ENCODE measurements around the gene KSR1.
A peak's percentile ranks its signal among the peaks of the same experiment; 100 is the strongest.

The KSR1 gene

GRCh38 chr17:27473748-27474609, 17.7 kb downstream of the KSR1 start:
- H3K9me3 ChIP-seq (ENCODE audit: control insufficient read depth, low read length), result no peaks in the 10 kb centered on the region
- peak overlapping the region; percentile 71 for H3K27ac ChIP-seq (ENCODE audit: low read depth, low read length, severe bottlenecking)
- no peaks in the 10 kb centered on the region for H3K36me3 ChIP-seq (ENCODE audit: control insufficient read depth, insufficient read depth, low read length)
- no peak overlapping the region for H3K4me3 ChIP-seq (ENCODE audit: extremely low read depth, insufficient read depth, low read length, poor library complexity, severe bottlenecking)
- H3K4me1 ChIP-seq (ENCODE audit: control insufficient read depth, insufficient read depth, low read length, poor library complexity, severe bottlenecking), result peaks cover 45% of the 10 kb centered on the region
- 58 to 65% methylated on average over 4 to 5 of the region's 8 CpGs for WGBS, 2 experiments (ENCODE audit: insufficient coverage in 2 of 2)

- Histone ChIP-seq H3K36me3 (ENCODE audit: control insufficient read depth, insufficient read depth, low read length) (no peaks in the 10 kb centered on the region), H3K4me1 (ENCODE audit: control insufficient read depth, insufficient read depth, low read length, poor library complexity, severe bottlenecking) (peaks cover 40% of the 10 kb centered on the region), H3K9me3 (ENCODE audit: control insufficient read depth, low read length) (no peaks in the 10 kb centered on the region), H3K27ac (ENCODE audit: low read depth, low read length, severe bottlenecking) (no peak overlapping the region), H3K4me3 (ENCODE audit: extremely low read depth, insufficient read depth, low read length, poor library complexity, severe bottlenecking) (no peak overlapping the region)
- WGBS, 2 experiments (ENCODE audit: insufficient coverage in 2 of 2), result 89 to 94% methylated on average over 8 to 9 of the region's 10 CpGs
Measured at GRCh38 chr17:27475070-27475673, 18.9 kb downstream of the KSR1 start.

GRCh38 chr17:27475981-27476895, 20.0 kb downstream of the KSR1 start:
- H3K4me3 ChIP-seq (ENCODE audit: extremely low read depth, insufficient read depth, low read length, poor library complexity, severe bottlenecking), result no peak overlapping the region
- no peaks in the 10 kb centered on the region for H3K36me3 ChIP-seq (ENCODE audit: control insufficient read depth, insufficient read depth, low read length)
- 88 to 89% methylated on average over 13 of the region's 14 CpGs for WGBS, 2 experiments (ENCODE audit: insufficient coverage in 2 of 2)
- peaks cover 43% of the 10 kb centered on the region for H3K4me1 ChIP-seq (ENCODE audit: control insufficient read depth, insufficient read depth, low read length, poor library complexity, severe bottlenecking)
- H3K9me3 ChIP-seq (ENCODE audit: control insufficient read depth, low read length), result no peaks in the 10 kb centered on the region
- no peak overlapping the region for H3K27ac ChIP-seq (ENCODE audit: low read depth, low read length, severe bottlenecking)

- 83% methylated on average over 7 of the region's 9 CpGs for WGBS, 2 experiments (ENCODE audit: insufficient coverage in 2 of 2)
- H3K9me3 ChIP-seq (ENCODE audit: control insufficient read depth, low read length), result no peaks in the 10 kb centered on the region
- H3K4me3 ChIP-seq (ENCODE audit: extremely low read depth, insufficient read depth, low read length, poor library complexity, severe bottlenecking), result no peak overlapping the region
- H3K27ac ChIP-seq (ENCODE audit: low read depth, low read length, severe bottlenecking), result no peak overlapping the region
- peaks cover 39% of the 10 kb centered on the region for H3K4me1 ChIP-seq (ENCODE audit: control insufficient read depth, insufficient read depth, low read length, poor library complexity, severe bottlenecking)
- no peaks in the 10 kb centered on the region for H3K36me3 ChIP-seq (ENCODE audit: control insufficient read depth, insufficient read depth, low read length)
Measured at GRCh38 chr17:27477050-27477888, 21.0 kb downstream of the KSR1 start.

GRCh38 chr17:27477971-27478684, 21.9 kb downstream of the KSR1 start:
- no peaks in the 10 kb centered on the region for H3K9me3 ChIP-seq (ENCODE audit: control insufficient read depth, low read length)
- WGBS, 2 experiments (ENCODE audit: insufficient coverage in 2 of 2), result 92 to 99% methylated on average over 8 to 9 of the region's 9 CpGs
- H3K36me3 ChIP-seq (ENCODE audit: control insufficient read depth, insufficient read depth, low read length), result no peaks in the 10 kb centered on the region
- no peak overlapping the region for H3K4me3 ChIP-seq (ENCODE audit: extremely low read depth, insufficient read depth, low read length, poor library complexity, severe bottlenecking)
- no peak overlapping the region for H3K27ac ChIP-seq (ENCODE audit: low read depth, low read length, severe bottlenecking)
- H3K4me1 ChIP-seq (ENCODE audit: control insufficient read depth, insufficient read depth, low read length, poor library complexity, severe bottlenecking), result peaks cover 36% of the 10 kb centered on the region

GRCh38 chr17:27478901-27479538, 22.8 kb downstream of the KSR1 start:
- no peak overlapping the region for H3K27ac ChIP-seq (ENCODE audit: low read depth, low read length, severe bottlenecking)
- H3K4me1 ChIP-seq (ENCODE audit: control insufficient read depth, insufficient read depth, low read length, poor library complexity, severe bottlenecking), result peaks cover 27% of the 10 kb centered on the region
- 93% methylated on average over 4 to 6 of the region's 10 CpGs for WGBS, 2 experiments (ENCODE audit: insufficient coverage in 2 of 2)
- no peaks in the 10 kb centered on the region for H3K9me3 ChIP-seq (ENCODE audit: control insufficient read depth, low read length)
- H3K4me3 ChIP-seq (ENCODE audit: extremely low read depth, insufficient read depth, low read length, poor library complexity, severe bottlenecking), result no peak overlapping the region
- no peaks in the 10 kb centered on the region for H3K36me3 ChIP-seq (ENCODE audit: control insufficient read depth, insufficient read depth, low read length)

GRCh38 chr17:27479838-27480237, 23.6 kb downstream of the KSR1 start:
- no peak overlapping the region for H3K27ac ChIP-seq (ENCODE audit: low read depth, low read length, severe bottlenecking)
- WGBS, 2 experiments (ENCODE audit: insufficient coverage in 2 of 2), result 83 to 85% methylated on average over 3 of the region's 3 CpGs

GRCh38 chr17:27480699-27481098, 24.5 kb downstream of the KSR1 start:
- Histone ChIP-seq H3K27ac (ENCODE audit: low read depth, low read length, severe bottlenecking) (no peak overlapping the region), H3K36me3 (ENCODE audit: control insufficient read depth, insufficient read depth, low read length) (no peaks in the 10 kb centered on the region), H3K9me3 (ENCODE audit: control insufficient read depth, low read length) (no peaks in the 10 kb centered on the region), H3K4me1 (ENCODE audit: control insufficient read depth, insufficient read depth, low read length, poor library complexity, severe bottlenecking) (peaks cover 30% of the 10 kb centered on the region), H3K4me3 (ENCODE audit: extremely low read depth, insufficient read depth, low read length, poor library complexity, severe bottlenecking) (no peak overlapping the region)
- 86 to 89% methylated on average over 1 of the region's 4 CpGs for WGBS, 2 experiments (ENCODE audit: insufficient coverage in 2 of 2)

More at GRCh38 chr17:27479838-27480237, 23.6 kb downstream of the KSR1 start:
- Histone ChIP-seq H3K4me3 (ENCODE audit: extremely low read depth, insufficient read depth, low read length, poor library complexity, severe bottlenecking) (no peak overlapping the region), H3K9me3 (ENCODE audit: control insufficient read depth, low read length) (no peaks in the 10 kb centered on the region), H3K36me3 (ENCODE audit: control insufficient read depth, insufficient read depth, low read length) (no peaks in the 10 kb centered on the region), H3K4me1 (ENCODE audit: control insufficient read depth, insufficient read depth, low read length, poor library complexity, severe bottlenecking) (peaks cover 25% of the 10 kb centered on the region)

- Histone ChIP-seq H3K4me1 (ENCODE audit: control insufficient read depth, insufficient read depth, low read length, poor library complexity, severe bottlenecking) (peaks cover 28% of the 10 kb centered on the region), H3K36me3 (ENCODE audit: control insufficient read depth, insufficient read depth, low read length) (peaks cover 2% of the 10 kb centered on the region), H3K27ac (ENCODE audit: low read depth, low read length, severe bottlenecking) (no peak overlapping the region), H3K9me3 (ENCODE audit: control insufficient read depth, low read length) (no peaks in the 10 kb centered on the region), H3K4me3 (ENCODE audit: extremely low read depth, insufficient read depth, low read length, poor library complexity, severe bottlenecking) (no peak overlapping the region)
- WGBS, 2 experiments (ENCODE audit: insufficient coverage in 2 of 2), result 93 to 96% methylated on average over 4 of the region's 4 CpGs
Measured at GRCh38 chr17:27481327-27481726, 25.1 kb downstream of the KSR1 start.
